Coronary artery (tissue), 2 donors: ENCODE data around the gene ACSM2B.
"Not testable (repeated sequence)": the region's sequence is repeated elsewhere in the genome, so short reads cannot be mapped to it uniquely, and the experiment has no call there.

Experiments used
- DNase-seq: peaks from one replicate; pipeline ENCODE4 v3.0.0-alpha.2; 2017; ENCODE audit warnings: low spot score
- H3K27ac ChIP-seq, 2 donors: fragments of 200-600 bp; sonication (generic); one replicate each; pipeline ENCODE4 v1.5.1; 2016 to 2019
- H3K4me3 ChIP-seq: fragments of 200-600 bp; sonication (generic); 2 replicates; pipeline ENCODE4 v1.5.1; 2016; ENCODE audit warnings: mild to moderate bottlenecking, moderate library complexity
- TF ChIP-seq, protein P1 (sequence below): fragments of 200-600 bp; sonication (generic); IDR thresholded peaks from one replicate; pipeline ENCODE4 v1.5.1; 2019; ENCODE audit warnings: antibody characterized with exemption

The ACSM2B gene

DNA sequence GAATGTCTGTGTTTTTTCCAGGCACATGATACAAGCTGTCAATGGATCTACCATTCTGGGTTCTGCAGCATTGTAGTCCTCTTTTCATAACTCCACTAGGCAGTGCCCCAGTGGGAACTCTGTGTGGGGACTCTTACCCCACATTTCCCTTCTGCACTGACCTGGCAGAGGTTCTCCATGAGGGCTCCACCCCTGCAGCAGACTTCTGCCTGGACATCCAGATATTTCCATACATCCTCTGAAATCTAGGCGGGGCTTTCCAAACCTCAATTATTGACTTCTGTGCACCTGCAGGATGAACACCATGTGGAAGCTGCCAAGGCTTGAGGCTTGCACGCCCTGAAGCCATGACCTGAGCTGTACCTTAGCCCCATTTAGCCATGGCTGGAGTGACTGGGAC lies 68.9 kb downstream of the ACSM2B start:
- DNase-seq, result no peak
- no peak overlapping the region for H3K4me3 ChIP-seq
- TF ChIP-seq, protein P1, sequence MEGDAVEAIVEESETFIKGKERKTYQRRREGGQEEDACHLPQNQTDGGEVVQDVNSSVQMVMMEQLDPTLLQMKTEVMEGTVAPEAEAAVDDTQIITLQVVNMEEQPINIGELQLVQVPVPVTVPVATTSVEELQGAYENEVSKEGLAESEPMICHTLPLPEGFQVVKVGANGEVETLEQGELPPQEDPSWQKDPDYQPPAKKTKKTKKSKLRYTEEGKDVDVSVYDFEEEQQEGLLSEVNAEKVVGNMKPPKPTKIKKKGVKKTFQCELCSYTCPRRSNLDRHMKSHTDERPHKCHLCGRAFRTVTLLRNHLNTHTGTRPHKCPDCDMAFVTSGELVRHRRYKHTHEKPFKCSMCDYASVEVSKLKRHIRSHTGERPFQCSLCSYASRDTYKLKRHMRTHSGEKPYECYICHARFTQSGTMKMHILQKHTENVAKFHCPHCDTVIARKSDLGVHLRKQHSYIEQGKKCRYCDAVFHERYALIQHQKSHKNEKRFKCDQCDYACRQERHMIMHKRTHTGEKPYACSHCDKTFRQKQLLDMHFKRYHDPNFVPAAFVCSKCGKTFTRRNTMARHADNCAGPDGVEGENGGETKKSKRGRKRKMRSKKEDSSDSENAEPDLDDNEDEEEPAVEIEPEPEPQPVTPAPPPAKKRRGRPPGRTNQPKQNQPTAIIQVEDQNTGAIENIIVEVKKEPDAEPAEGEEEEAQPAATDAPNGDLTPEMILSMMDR, result no peak

DNA sequence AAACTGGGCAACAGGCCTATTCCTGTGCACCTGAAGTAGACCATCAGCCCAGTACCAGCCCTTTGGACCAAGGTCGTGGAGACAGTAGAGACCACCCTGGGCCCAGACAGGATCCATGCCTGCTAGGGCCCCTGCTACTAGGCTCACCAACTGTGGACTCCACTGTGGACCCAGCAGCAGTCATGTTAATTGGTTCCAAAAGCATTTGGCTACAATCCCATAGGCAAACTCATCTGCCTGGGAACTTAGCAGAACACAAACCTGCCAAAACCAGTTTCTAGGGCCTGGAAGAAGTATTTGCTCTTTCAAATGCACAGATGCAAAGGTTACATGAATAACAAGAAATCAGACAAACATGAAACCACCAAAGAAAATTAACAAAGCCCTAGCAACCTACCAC lies 71.7 kb downstream of the ACSM2B start:
- no peak overlapping the region for H3K4me3 ChIP-seq
- no peak for DNase-seq
- TF ChIP-seq, protein P1, result no peak
- H3K27ac ChIP-seq, result no peak overlapping the region

More for the DNA sequence above, 68.9 kb downstream of the ACSM2B start:
- H3K27ac ChIP-seq, result no peak overlapping the region

DNA sequence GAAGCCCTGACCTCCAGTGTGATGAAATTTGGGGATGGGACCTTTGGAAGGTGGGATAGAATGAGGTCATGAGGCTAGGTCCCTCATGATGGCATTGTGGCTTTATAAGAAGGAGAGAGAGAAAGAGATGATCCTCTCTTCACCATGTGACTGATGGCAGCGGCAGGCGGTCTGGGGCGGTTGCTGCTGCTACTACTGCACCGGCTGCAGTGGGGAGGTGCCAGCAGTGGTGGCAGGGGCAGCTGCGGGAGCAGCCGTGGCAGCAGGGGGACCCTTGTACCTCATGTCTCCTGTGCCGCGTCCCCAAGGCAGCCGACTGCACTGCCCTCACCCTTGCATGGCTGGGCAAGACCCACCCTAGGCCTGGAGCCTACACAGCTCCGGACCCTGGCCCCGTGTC lies 84.7 kb downstream of the ACSM2B start:
- H3K27ac ChIP-seq, H3K4me3 ChIP-seq, DNase-seq: not testable (repeated sequence)

DNA sequence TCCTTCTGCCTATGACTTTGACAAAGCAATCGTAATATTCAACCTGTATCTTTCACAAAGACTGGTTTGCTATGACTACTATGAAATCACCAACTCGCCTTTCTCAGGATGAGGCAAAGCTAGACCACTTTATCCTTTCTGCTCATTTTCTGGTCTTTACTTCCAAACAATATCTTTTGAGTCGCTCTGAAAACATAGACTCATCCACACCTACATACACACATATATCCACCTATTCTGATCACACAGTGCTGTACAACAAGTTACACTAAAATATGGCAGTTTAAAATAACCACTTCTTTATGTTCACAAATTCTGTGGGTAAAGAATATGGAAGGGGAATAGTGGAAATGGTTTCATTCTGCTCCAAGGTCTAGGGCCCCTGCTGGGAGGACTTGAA lies 85.2 kb downstream of the ACSM2B start:
- not testable (repeated sequence) for H3K4me3 ChIP-seq, H3K27ac ChIP-seq, DNase-seq
